ENCODE results near the gene OR10C1.
"Not testable (repeated sequence)": the region's sequence is repeated elsewhere in the genome, so short reads cannot be mapped to it uniquely, and the experiment has no call there.

Gene OR10C1, protein sequence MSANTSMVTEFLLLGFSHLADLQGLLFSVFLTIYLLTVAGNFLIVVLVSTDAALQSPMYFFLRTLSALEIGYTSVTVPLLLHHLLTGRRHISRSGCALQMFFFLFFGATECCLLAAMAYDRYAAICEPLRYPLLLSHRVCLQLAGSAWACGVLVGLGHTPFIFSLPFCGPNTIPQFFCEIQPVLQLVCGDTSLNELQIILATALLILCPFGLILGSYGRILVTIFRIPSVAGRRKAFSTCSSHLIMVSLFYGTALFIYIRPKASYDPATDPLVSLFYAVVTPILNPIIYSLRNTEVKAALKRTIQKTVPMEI

DNA sequence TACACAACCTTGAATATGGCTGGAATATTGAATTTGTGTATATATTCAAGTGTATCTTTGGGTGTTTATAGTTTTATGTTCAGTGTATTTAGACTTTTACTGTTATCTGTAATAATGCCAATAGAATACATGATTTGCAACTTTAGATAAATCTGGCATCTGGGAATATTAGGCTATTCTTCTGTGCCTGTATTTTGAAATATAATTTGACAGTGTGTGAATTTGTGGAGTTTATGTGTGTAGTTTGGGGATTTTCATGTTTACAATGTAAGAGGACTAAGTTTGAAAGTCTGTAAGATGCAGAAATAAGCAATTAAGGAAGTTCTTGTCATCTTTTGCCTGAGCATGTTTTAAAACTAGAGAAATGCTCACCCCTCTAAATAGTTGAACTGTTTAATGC lies at the start of gene OR10C1:
OR10C1 (plus strand) TSS at position 301 of the 400 bp plus-strand sequence. CDS start 710 bp downstream, outside the sequence.
- DNase-seq (ENCODE audit: low read depth in 2 of 2): no peak

DNA sequence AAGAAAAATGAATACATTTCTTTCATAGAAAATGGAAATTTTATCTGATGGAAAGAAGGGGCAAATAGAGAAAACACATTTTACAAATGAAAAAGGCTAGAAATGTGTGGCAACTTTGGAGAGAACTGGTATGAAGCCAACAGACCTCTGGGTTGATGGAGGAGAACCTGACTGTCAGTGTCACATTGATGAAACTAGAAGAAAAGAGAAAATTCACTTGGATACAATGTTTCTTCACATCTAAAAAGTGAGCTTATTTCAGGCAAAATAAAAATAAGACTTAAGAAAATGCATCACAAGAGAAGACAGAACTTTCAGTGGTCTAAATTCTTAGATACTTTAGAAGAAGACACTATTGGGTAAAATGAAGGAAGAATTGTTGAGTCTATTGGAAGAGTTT lies 43.8 kb upstream of the OR10C1 start, which contains the start of gene OR12D2:
OR12D2 (plus strand) TSS at position 301 of the 400 bp plus-strand sequence. CDS start 1,069 bp downstream, outside the sequence.
- no peak for DNase-seq (ENCODE audit: low read depth in 2 of 2)

DNA sequence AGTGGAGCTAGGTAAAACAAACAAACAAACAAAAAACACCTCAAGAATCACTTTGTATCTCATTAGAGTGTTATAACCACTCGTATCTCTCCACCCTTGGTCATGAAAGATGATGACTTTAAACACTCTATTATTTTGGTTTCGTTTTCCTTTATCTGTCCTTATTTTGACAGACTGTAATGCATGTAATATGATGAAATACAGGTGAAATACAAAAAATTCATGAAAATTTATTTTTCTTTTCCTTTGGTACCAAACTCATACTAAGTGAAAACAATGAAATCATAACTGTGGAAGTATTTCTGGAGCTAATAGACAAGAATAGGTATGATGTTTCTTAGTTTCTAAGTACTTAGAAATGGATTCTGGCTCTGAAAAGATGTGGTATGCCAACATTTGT lies 39.6 kb upstream of the OR10C1 start:
- DNase-seq (ENCODE audit: low read depth in 2 of 2): no peak

DNA sequence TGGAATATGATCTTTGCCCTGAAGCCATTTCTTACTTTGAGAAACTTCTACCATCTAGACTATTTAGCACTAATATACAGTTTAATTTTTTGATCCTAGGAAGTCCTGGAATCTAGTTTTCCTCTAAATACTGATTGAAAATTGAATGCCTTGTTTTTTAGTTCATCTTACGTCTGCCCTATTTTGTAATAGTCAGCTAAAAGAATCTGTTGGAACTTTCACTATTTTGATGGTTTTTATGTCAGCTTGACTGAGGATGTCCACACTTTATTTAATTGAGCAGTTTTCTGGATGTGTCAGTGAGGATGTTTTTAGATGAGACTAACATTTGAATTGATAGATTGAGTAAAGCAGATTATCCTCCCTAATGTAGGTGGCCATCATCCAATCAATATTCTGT lies 35.3 kb upstream of the OR10C1 start:
- DNase-seq (ENCODE audit: low read depth in 2 of 2): no peak

DNA sequence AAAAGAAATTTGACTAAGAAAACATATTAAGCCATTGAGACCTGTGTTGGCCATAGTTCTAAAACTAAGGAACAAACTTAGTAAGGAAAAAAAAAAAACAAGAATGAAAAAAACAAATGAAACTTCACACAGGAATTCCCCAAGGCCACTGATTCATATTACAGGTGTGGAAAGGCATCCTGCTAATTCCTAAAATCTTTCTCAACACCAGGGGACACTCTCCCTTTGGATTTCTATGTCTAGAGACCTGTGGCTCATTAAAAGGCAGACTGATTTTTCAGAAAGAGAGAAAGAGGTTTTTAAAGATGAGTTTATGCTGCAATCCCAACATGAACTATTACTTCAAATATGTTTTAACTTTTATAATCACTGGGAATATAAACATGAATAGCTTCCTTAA lies 24.5 kb upstream of the OR10C1 start, which contains the start of gene OR12D1:
OR12D1 (plus strand) TSS at position 341 of the 400 bp plus-strand sequence.
- no peak for DNase-seq (ENCODE audit: low read depth in 2 of 2)

DNA sequence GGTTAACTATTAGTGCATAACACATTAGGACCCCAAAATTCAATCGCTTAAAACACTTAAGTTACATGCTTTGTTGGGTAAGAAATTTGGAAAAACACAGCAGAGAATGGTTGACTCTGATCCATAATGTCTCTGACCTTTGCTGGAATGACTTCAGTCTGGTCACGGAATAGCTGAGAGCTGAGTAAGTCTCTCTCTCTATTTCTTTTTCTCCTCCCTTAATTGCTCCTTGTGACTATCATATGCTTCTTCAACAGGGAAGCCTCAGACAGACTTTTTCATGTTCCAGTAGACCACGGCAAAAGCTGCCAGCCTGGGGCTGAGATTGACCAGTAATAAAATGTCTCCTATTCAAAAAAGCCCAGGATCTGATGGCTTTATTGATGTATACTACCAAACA lies 19.6 kb upstream of the OR10C1 start:
- DNase-seq (ENCODE audit: low read depth in 2 of 2): no peak

DNA sequence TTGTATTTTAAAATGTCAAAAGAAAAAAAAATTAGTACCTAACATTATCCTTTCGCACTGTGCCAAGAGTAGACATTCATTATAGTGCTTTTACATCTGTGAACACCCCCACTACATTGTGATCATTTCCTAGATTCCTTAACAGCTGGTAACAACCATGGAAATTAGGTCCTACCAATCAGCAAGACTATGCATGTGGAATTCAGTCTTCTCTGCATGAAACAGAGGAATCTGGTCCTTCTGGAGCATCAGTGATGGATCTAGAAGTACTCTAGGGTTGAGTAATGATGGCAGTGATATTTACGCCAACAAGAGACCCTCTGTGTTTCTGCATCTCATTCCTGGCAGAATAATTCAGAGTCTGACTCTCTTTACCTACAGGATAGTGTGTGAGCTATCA lies 14.9 kb upstream of the OR10C1 start:
- DNase-seq (ENCODE audit: low read depth in 2 of 2): no peak

DNA sequence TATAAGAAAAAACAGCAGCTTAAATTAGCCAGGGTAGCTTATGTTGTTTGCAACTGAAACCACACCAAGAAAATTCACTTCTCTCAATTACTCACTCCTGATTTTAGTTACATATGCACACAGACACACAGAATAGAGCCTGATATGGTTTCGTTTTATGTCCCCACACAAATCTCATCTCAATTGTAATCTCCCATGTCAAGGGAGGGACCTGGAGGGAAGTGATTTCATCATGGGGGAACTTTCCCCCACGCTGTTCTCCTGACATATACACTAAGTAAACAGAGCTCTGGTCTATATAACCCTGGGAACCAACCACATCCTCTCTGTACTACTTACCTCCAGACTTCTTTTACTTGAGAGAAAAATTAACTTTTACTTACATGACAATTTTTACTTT lies 14.5 kb upstream of the OR10C1 start:
- no peak for DNase-seq (ENCODE audit: low read depth in 2 of 2)

DNA sequence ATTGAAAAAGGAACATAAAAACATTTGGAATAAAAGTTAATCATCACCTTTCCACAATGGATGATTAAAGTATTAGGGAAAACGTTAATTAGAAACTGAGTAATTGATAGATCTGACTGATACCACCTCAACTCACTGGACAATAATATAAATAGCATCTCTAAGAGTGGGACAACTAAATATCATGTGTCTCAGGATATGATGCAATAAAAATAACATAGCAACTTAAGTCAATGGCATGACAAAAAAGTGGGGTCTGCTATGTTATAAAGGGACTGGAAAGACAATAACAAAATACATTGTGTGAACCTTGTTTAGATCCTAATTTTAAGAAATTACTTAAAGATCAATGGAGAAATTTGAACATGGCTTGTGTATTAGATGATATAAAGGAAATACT lies 14.0 kb upstream of the OR10C1 start:
- no peak for DNase-seq (ENCODE audit: low read depth in 2 of 2)

DNA sequence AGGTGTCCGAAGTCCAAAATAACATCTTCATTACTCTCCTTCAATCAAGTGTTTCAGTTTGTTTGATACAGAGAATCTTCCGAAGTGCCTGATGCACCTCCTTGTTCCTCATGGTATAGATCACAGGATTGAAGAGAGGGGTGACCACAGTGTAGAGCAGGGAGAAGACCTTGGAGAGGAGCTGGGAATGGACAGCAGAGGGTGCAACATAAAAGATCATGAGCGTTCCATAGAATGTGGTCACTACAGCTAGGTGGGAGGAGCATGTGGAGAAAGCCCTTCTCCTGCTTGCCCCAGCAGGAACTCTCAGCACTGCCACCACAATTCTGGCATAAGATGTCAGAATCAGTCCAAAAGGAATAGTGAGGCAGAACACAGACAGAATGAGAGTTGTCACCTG lies 12.5 kb upstream of the OR10C1 start:
- no peak for DNase-seq (ENCODE audit: low read depth in 2 of 2)

DNA sequence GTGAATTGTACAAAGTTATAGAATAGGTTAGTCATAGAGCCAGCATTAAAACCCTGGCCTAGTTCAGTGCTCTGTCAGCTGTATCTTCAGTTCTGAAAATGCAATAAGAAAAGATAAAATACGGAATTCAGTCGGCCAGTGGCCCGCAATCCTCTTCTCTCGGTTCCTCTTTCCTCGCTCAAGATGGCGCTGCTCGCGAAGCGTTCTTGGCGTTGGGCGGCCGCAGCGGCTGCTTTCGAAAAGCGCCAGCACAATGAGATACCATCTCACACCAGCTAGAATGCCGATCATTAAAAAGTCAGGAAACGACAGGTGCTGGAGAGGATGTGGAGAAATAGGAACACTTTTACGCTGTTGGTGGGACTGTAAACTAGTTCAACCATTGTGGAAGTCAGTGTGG lies 2.4 kb upstream of the OR10C1 start:
- DNase-seq (ENCODE audit: low read depth in 2 of 2): not testable (repeated sequence)

DNA sequence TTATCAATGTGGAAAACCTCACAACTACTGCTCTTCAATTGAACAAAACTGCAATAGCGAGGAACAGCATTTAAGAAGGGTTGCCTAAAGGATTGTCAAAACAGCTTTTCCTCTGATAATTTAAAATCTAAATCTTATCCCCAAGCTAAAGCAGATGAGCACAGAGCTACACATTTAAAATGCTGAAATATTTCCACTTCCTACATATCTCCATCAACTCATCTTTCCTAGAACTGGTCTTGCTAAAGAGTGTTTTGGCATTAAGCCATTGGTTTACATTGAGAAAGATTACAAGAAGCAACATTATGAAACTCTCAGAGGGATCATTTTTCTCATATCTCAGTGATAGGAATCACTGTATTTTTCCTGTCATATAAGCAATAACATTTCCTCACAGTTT lies 3.6 kb downstream of the OR10C1 start:
- DNase-seq (ENCODE audit: low read depth in 2 of 2): no peak

DNA sequence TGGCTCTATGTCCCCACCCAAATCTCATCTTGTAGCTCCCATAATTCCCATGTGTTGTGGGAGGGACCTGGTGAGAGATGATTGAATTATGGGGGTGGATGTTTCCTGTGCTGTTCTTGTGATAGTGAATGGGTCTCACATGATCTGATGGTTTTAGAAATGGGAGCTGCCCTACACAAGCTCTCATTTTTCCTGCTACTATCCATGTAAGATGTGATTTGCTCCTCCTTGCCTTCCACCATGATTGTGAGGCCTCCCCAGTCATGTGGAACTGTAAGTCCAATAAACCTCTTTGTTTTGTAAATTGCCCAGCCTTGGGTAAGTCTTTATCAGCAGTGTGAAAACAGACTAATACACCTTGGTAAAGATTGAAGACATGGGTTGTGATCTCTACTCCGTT lies 4.9 kb downstream of the OR10C1 start:
- DNase-seq (ENCODE audit: low read depth in 2 of 2): not testable (repeated sequence)

DNA sequence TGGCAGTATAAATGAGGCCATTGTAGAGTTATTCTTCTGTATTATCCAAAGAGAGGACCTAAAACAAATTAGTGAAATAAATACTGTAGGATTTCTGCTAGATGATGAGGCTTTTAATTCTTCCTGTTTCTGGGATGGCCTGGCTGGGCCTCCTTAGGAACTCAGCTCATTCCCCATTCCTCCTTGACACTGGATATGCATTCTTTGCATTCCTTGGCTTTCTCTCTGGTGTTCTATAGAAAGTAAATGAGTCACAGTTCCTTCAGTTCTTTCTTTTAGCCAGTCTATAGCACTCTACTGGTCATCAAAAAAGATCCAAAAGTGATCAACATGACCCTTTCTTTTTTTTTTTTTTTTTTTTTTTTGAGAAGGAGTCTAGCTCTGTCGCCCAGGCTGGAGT lies 8.6 kb downstream of the OR10C1 start:
- DNase-seq (ENCODE audit: low read depth in 2 of 2): no peak

DNA sequence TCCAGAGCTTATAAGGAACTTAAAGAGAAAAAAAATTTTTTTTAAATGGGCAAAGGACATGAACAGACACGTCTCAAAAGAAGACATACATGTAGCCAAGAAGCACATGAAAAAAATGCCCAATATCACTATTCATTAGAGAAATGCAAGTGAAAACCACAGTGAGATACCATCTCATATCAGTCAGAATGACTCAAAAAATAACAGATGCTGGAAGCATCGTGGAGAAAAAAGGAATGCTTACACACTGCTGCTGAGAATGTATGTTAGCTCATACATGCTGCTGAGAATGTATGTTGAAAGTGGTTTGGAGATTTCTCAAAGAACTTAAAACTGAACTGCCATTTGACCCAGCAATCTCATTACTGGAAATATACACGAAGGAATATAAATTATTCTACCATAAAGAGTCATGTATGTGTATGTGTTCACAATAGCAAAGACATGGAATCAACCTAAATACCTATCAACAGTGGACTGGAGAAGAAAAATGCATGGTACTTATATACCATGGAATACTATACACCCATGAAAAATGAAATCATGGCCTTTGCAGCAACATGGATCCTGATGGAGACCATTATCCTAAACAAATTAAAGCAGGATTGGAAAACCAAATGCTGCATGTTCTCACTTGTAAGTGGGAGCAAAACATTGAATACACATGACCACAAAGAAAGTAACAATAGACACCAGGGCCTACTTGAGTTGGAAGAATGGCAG lies 12.5 kb downstream of the OR10C1 start:
- DNase-seq (ENCODE audit: low read depth in 2 of 2): no peak

DNA sequence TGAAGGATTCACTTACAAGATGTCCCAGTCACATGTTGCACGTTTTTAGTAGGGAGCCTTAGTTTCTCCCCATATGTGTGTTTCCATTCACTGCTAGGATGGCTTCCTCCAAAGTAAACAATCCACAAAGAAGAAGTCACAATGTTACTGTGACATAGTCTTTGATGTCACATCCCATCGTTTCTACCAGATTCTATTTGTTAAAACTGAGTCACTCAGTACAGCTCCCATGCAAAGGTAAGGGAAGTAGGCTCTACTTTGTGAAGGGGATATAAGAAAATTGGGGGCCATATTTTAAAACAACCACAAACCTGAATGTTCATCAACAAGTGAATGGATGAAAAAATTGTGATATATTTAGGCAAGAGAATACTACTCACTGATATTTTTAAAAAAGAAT lies 17.9 kb downstream of the OR10C1 start, which contains the start of the genes OR11A1 and OR2H1:
OR11A1 (minus strand) TSS at position 101 of the 400 bp plus-strand sequence. CDS start 29,430 bp downstream, outside the sequence.
OR2H1 (plus strand) TSS at position 185 of the 400 bp plus-strand sequence. CDS start 4,615 bp downstream, outside the sequence.
- no peak for DNase-seq (ENCODE audit: low read depth in 2 of 2)

DNA sequence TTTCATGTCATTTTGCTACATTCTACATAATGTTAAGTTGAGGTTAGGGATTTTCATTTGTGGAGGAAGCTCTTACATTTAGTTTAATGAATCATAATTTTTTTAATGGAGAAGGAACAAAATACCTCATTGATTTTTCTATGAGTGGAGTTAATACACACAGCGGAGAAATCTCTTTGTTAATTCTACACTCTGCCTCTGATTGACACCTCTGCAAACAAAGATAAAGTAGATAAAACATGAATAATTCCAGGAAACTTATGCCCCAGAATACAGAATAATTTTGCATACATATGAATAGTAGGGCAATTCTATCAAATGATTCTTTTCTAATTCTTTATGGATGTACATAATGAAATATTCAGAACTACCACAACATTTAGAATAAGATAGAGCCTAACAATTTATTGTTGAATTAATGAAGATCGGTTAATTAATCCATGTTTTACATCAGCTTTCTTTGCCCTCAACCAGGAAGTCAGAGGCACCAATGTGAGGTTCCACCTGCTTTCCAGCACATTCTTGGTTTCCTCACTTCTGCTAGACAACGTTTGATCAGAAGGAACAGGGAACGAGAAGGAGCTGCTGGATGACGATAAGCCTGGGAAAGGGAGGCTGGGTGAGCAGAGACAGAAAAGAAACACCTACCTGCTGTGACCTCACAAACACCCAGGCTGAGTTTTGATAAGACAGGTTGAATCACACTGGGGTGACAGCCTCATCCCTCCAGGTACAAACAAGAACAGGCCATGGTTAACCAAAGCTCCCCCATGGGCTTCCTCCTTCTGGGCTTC lies 22.1 kb downstream of the OR10C1 start:
- no peak for DNase-seq (ENCODE audit: low read depth in 2 of 2)

DNA sequence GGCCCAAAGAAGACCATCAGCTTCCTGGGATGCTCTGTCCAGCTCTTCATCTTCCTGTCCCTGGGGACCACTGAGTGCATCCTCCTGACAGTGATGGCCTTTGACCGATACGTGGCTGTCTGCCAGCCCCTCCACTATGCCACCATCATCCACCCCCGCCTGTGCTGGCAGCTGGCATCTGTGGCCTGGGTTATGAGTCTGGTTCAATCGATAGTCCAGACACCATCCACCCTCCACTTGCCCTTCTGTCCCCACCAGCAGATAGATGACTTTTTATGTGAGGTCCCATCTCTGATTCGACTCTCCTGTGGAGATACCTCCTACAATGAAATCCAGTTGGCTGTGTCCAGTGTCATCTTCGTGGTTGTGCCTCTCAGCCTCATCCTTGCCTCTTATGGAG lies 22.9 kb downstream of the OR10C1 start:
- no peak for DNase-seq (ENCODE audit: low read depth in 2 of 2)

DNA sequence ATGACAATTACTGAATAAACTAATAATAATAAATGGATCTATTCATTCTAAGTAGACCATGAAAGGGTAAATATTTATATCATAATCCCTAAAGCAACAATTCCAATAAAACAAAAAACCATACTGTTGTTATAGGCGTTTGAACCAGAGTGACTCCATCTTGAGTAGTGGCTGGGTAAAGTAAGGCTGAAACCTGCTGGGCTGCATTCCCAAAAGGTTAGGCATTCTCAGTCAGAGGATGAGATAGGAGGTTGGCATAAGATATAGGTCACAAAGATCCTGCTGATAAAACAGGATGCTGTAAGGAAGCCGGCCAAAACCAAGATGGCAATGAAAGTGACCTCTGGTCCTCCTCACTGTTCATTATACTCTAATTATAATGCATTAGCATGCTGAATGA lies 26.2 kb downstream of the OR10C1 start:
- no peak for DNase-seq (ENCODE audit: low read depth in 2 of 2)

DNA sequence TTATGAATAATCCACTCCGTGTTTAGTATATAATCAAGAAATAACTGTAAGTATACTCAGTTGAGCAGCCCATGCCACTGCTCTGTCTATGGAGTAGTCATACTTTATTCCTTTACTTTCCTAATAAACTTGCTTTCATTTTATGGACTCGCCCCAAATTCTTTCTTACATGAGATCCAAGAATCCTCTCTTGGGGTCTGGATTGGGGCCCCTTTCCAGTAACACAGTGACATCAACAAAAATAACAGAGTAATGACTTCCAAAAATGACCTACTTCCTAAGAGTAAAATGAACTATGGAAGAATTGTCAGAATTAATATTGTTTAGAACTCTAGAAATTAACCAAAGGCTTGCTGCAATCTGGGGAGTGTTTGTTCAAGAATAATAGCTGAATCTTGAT lies 26.7 kb downstream of the OR10C1 start:
- no peak for DNase-seq (ENCODE audit: low read depth in 2 of 2)

DNA sequence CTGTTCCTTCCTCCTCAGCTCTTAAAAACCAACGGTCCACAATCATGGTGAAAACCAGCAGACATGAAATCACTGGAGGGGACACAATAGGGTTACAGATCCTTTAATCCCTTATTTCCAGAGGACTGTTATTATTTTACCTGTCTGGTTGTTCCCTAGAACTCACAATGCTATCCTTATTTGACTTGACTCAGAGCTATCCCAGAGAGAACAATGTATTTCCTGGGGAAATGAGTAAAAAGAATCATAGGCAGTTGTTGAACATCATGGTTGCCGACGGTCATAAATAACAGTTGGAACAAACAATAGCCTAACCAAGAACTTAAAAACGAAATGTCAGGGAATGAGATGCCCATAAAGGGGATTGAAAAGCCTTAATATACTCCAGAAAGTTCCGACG lies 27.1 kb downstream of the OR10C1 start:
- no peak for DNase-seq (ENCODE audit: low read depth in 2 of 2)

DNA sequence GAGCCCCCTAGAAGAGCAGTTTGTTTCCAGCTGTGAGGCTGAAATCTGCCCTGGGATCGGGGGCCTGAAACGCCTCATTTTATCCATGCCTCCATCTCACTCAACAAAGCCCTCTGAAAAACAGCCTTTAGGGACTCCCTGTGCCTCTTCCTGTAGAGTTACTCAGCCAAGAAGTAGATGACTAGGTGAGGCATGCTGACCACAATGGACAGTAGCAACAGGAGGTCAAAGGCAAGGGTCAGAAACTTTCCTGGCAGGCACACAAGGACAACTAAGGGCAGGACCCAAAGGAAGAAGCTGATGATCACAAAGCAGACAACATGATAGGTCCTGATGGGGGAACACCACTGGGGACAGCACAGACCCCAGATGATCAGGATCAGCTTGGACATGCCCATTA lies 35.9 kb downstream of the OR10C1 start:
- DNase-seq (ENCODE audit: low read depth in 2 of 2): no peak
